CD4-positive, CD25-positive, alpha-beta regulatory T cell (primary cell): ENCODE results near the gene SLC28A1. TPM values are rescaled to one million over a fixed set of nuclear protein-coding genes. Genes with fewer than 3 reads are reported as not detected.
"Not testable (repeated sequence)": the region's sequence is repeated elsewhere in the genome, so short reads cannot be mapped to it uniquely, and the experiment has no call there.

Experiments
- ATAC-seq, 2 donors: fragments of 150-1000 bp; cut with Tn5 transposase; one replicate each; pipeline ENCODE4 v1.10.0; 2021; ENCODE audit warnings: low read depth in 2 of 2, moderate number of reproducible peaks in 2 of 2, moderate library complexity in 1 of 2
- DNase-seq, 3 donors: peaks; one replicate each; pipeline versions ENCODE4 v3.0.0 to v3.0.0-alpha.2; 2012 to 2022; ENCODE audit warnings: mixed read lengths in 1 of 3
- H3K27ac ChIP-seq: one replicate; pipeline ENCODE4 v1.7.0; 2013; ENCODE audit warnings: mild to moderate bottlenecking, low read length; ENCODE audit not compliant: insufficient read depth, poor library complexity, severe bottlenecking
- H3K27me3 ChIP-seq: one replicate; pipeline ENCODE4 v1.7.0; 2013; ENCODE audit warnings: low read length; ENCODE audit not compliant: control insufficient read depth, insufficient read depth
- H3K36me3 ChIP-seq: one replicate; pipeline ENCODE4 v1.7.0; 2013; ENCODE audit warnings: mild to moderate bottlenecking, low read length, moderate library complexity; ENCODE audit not compliant: control insufficient read depth, insufficient read depth
- H3K4me1 ChIP-seq: 2 replicates; pipeline ENCODE4 v1.7.0; 2013; ENCODE audit warnings: mild to moderate bottlenecking, low read length; ENCODE audit not compliant: insufficient read depth, control insufficient read depth, poor library complexity, severe bottlenecking
- H3K4me3 ChIP-seq: one replicate; pipeline ENCODE4 v1.7.0; 2013; ENCODE audit warnings: low read depth, mild to moderate bottlenecking, low read length, moderate library complexity
- H3K9me3 ChIP-seq, 2 experiments: 1 replicate in 1 of 2; 2 replicates in 1 of 2; pipeline ENCODE4 v1.7.0; 2013; ENCODE audit warnings: low read length in 2 of 2, mild to moderate bottlenecking in 1 of 2, moderate library complexity in 1 of 2; ENCODE audit not compliant: control insufficient read depth in 2 of 2
- H3K27ac Mint-ChIP-seq, 3 donors: one replicate each; pipeline ENCODE4 v1.8.0; 2020 to 2022; ENCODE audit warnings: mild to moderate bottlenecking in 3 of 3, mixed read lengths in 3 of 3, moderate library complexity in 2 of 3
- H3K27me3 Mint-ChIP-seq: one replicate; pipeline ENCODE4 v1.8.0; 2022; ENCODE audit warnings: mild to moderate bottlenecking, mixed read lengths
- H3K36me3 Mint-ChIP-seq: one replicate; pipeline ENCODE4 v1.8.0; 2020; ENCODE audit warnings: mixed read lengths
- H3K4me1 Mint-ChIP-seq, 4 donors: one replicate each; pipeline ENCODE4 v1.8.0; 2020 to 2022; ENCODE audit warnings: mixed read lengths in 4 of 4, mild to moderate bottlenecking in 1 of 4
- H3K4me3 Mint-ChIP-seq, 4 donors: one replicate each; pipeline ENCODE4 v1.8.0; 2020 to 2022; ENCODE audit warnings: mild to moderate bottlenecking in 4 of 4, mixed read lengths in 4 of 4, moderate library complexity in 3 of 4
- H3K9me3 Mint-ChIP-seq, 7 donors: one replicate each; pipeline ENCODE4 v1.8.0; 2020 to 2022; ENCODE audit warnings: mixed read lengths in 7 of 7, mild to moderate bottlenecking in 3 of 7, moderate library complexity in 2 of 7
- polyA plus RNA-seq, 4 donors: library from polyadenylated mRNA; unstranded; fragments of 300-500 nt; fragmentation: Illumina TruSeq; gene quantifications; one replicate each; pipeline ENCODE4 v1.2.3, GENCODE V29; 2021
- total RNA-seq: library from RNA; stranded (reverse); gene quantifications from one replicate; pipeline ENCODE4 v1.2.3, GENCODE V29; 2022

The SLC28A1 gene
- total and polyA plus RNA-seq, 5 donors from 2014 or later, result not detected

DNA sequence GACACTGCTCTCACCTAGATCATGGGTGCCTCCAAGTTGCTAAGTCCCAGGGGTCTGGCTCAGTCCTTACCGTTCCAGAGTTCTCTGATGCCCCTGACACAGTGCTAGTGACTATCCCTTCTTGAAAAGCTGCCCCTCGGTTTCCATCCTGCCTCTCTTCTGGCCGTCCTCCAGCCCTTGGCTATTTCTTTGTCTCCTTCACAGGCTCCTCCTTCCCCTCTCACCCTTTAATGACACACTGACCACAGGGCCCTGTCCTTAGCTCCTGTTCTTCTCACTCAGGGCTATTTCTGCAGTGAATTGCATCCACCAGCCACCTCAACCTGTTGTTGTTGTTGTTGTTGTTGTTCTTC, 31.1 kb downstream of the SLC28A1 start:
- no peaks in the 10 kb centered on the region for H3K4me1 ChIP-seq
- H3K27me3 ChIP-seq, result no peaks in the 10 kb centered on the region
- H3K4me3 ChIP-seq, result no peak overlapping the region
- no peaks in the 10 kb centered on the region for H3K27me3 Mint-ChIP-seq
- no peaks in the 10 kb centered on the region for H3K9me3 ChIP-seq
- no peak for ATAC-seq
- H3K4me1 Mint-ChIP-seq, result no peaks in the 10 kb centered on the region
- H3K27ac ChIP-seq, result no peak overlapping the region
- no peaks in the 10 kb centered on the region for H3K36me3 Mint-ChIP-seq
- DNase-seq, result no peak
- H3K9me3 Mint-ChIP-seq, result peaks cover 0 to 4% (median 0%) of the 10 kb centered on the region in 7 donors
- no peaks in the 10 kb centered on the region for H3K36me3 ChIP-seq
- H3K27ac Mint-ChIP-seq, result peak overlapping the region in 2 of 3 donors; percentile 64 to 86
- no peak overlapping the region for H3K4me3 Mint-ChIP-seq

DNA sequence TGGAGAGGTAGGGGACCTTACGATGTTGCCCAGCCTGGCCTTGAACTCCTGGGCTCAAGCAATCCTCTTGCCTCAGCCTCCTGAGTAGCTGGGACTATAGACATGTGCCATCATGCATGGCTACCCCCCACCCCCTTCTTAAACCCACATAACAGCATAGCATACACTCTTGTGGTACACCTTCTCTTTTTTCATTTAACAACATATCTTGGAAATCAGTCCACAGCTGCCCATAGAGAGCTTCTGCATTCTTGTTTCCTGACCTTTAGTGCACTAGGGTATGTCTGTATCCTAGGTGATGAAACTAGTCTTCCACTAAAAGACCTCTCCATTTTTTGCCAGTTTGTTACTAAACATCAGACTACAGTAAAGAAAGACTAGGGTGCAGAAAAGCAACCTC, 33.0 kb downstream of the SLC28A1 start:
- no peaks in the 10 kb centered on the region for H3K27me3 ChIP-seq
- no peaks in the 10 kb centered on the region for H3K36me3 ChIP-seq
- H3K27me3 Mint-ChIP-seq, result no peaks in the 10 kb centered on the region
- no peak overlapping the region for H3K4me3 ChIP-seq
- H3K9me3 ChIP-seq, result no peaks in the 10 kb centered on the region
- no peaks in the 10 kb centered on the region for H3K36me3 Mint-ChIP-seq
- peaks cover 0 to 3% (median 0%) of the 10 kb centered on the region in 7 donors for H3K9me3 Mint-ChIP-seq
- H3K4me1 Mint-ChIP-seq, result no peaks in the 10 kb centered on the region
- ATAC-seq (no peak), DNase-seq (no peak)
- no peak overlapping the region for H3K27ac Mint-ChIP-seq
- H3K4me3 Mint-ChIP-seq, result no peak overlapping the region
- no peak overlapping the region for H3K27ac ChIP-seq
- H3K4me1 ChIP-seq, result no peaks in the 10 kb centered on the region

DNA sequence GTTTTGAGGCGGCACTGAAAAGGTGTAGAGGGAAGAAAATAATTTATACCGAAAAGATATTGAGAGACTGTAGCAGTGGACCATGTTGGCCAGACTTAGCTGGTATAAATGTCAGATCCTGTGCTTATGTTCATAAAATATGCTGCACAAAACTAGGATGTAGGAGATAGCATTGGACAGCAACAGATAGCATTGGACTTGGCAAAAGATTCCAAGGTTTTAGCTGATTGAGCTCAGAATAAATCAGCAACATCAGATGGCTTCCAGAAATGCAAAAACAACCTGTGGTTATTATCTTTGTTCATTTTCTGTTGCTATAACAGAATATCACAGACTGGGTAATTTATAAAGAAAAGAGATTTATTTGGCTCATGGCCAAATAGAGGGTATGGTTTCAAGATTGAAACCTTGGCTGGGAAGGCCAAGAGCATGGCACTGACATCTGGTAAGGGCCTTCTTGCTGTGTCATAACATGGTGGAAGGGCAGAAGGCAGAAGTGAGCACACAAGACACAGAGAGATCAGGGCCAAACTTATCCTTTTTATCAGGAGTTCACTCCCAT, 34.7 kb downstream of the SLC28A1 start:
- no peak overlapping the region for H3K4me3 Mint-ChIP-seq
- H3K27ac Mint-ChIP-seq, result no peak overlapping the region
- Histone ChIP-seq H3K4me1 (no peaks in the 10 kb centered on the region), H3K9me3 (no peaks in the 10 kb centered on the region), H3K27me3 (no peaks in the 10 kb centered on the region), H3K4me3 (no peak overlapping the region), H3K36me3 (no peaks in the 10 kb centered on the region), H3K27ac (no peak overlapping the region)
- H3K36me3 Mint-ChIP-seq, result no peaks in the 10 kb centered on the region
- no peaks in the 10 kb centered on the region for H3K27me3 Mint-ChIP-seq
- ATAC-seq (no peak), DNase-seq (no peak)
- peaks cover 0 to 3% (median 0%) of the 10 kb centered on the region in 7 donors for H3K9me3 Mint-ChIP-seq
- no peaks in the 10 kb centered on the region for H3K4me1 Mint-ChIP-seq

DNA sequence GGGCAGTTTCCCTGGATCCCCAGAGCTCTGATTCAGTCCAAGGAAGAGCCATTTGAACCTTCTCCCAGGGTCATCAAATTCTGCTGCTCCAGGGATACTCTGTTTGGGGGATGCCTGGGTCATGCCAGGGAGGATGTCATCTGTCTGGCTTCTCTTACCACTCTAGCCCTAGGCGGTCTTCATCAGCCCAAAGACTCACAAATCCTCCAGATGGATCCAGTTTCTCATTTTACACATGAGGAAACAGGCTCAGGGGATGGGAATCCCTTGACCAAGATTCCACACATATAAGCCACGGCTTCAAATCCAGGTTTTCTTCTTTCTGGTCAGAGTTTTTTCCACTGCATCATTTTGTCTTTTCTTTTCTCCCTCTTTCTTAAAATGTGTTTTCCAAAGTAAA, 36.7 kb downstream of the SLC28A1 start:
- H3K9me3 ChIP-seq, result no peaks in the 10 kb centered on the region
- no peaks in the 10 kb centered on the region for H3K27me3 ChIP-seq
- Mint-ChIP-seq H3K27ac (no peak overlapping the region), H3K36me3 (no peaks in the 10 kb centered on the region), H3K4me3 (no peak overlapping the region), H3K27me3 (no peaks in the 10 kb centered on the region), H3K9me3 (no peaks in the 10 kb centered on the region), H3K4me1 (no peaks in the 10 kb centered on the region)
- ATAC-seq (no peak), DNase-seq (no peak)
- H3K36me3 ChIP-seq, result no peaks in the 10 kb centered on the region
- H3K27ac ChIP-seq, result no peak overlapping the region
- H3K4me3 ChIP-seq, result no peak overlapping the region
- no peaks in the 10 kb centered on the region for H3K4me1 ChIP-seq

DNA sequence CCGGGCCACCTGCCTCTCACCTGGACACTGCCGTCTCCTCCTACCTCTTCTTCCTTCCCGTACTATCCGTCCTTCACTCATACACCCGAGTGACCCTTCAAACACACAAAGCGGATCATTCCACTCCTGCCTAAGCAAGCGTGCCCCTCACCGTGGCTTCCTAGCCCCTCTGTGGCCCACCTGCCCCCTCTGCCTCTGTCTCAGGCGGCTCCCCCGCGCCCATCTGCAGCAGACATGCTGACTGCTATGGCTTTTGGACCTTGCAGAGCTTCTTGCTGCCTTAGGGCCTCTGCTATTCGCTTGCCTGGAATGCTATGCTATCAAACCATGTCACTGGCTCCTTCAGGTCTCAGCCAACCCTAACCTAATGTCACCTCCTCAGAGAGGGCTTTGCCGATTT, 38.1 kb downstream of the SLC28A1 start:
- no peak for ATAC-seq
- Histone ChIP-seq H3K9me3 (no peaks in the 10 kb centered on the region), H3K4me3 (no peak overlapping the region), H3K4me1 (no peaks in the 10 kb centered on the region), H3K27ac (no peak overlapping the region), H3K27me3 (no peaks in the 10 kb centered on the region), H3K36me3 (no peaks in the 10 kb centered on the region)
- no peak overlapping the region for H3K27ac Mint-ChIP-seq
- no peak overlapping the region for H3K4me3 Mint-ChIP-seq
- DNase-seq, result no peak
- H3K27me3 Mint-ChIP-seq, result no peaks in the 10 kb centered on the region
- no peaks in the 10 kb centered on the region for H3K36me3 Mint-ChIP-seq
- H3K9me3 Mint-ChIP-seq, result no peaks in the 10 kb centered on the region
- H3K4me1 Mint-ChIP-seq, result no peaks in the 10 kb centered on the region

DNA sequence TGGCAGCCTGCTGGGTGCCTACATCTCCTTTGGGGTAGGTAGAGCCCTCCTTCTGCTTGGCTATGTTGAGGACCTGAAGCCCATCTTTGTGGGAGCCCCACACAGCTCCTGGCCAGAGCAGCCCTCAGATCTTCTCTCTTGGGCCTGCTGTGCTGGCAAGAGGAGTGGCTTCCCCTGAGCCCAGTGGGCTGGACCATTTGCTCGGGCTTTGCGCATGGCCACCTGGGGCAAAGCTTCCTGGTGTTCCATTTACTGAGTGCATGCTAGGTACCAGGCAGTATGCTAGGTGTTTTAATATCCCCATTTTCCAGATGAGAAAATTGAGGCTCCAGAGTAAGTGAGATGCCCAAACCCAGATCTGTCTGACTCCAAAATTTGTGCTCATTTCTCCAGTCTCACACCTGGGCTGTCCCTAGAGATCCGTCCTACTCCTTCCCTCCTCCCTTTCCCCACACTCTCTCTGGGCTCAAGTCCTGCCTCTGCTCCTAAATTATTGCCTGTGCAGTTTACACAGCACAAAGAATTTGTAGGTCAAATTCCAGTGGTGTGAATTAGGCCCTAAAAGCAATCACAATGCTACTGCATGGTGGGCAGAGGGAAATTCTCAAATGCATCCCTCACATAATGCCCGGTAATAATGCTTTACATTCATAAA, 39.7 kb downstream of the SLC28A1 start:
- ATAC-seq (no peak), DNase-seq (no peak)
- no peaks in the 10 kb centered on the region for H3K9me3 Mint-ChIP-seq
- no peak overlapping the region for H3K27ac ChIP-seq
- H3K36me3 Mint-ChIP-seq, result no peaks in the 10 kb centered on the region
- no peaks in the 10 kb centered on the region for H3K27me3 Mint-ChIP-seq
- no peak overlapping the region for H3K27ac Mint-ChIP-seq
- H3K27me3 ChIP-seq, result no peaks in the 10 kb centered on the region
- no peaks in the 10 kb centered on the region for H3K9me3 ChIP-seq
- H3K4me3 ChIP-seq, result no peak overlapping the region
- H3K4me1 ChIP-seq, result no peaks in the 10 kb centered on the region
- H3K4me1 Mint-ChIP-seq, result peaks cover 0 to 5% (median 2%) of the 10 kb centered on the region in 4 donors
- no peak overlapping the region for H3K4me3 Mint-ChIP-seq
- H3K36me3 ChIP-seq, result no peaks in the 10 kb centered on the region

DNA sequence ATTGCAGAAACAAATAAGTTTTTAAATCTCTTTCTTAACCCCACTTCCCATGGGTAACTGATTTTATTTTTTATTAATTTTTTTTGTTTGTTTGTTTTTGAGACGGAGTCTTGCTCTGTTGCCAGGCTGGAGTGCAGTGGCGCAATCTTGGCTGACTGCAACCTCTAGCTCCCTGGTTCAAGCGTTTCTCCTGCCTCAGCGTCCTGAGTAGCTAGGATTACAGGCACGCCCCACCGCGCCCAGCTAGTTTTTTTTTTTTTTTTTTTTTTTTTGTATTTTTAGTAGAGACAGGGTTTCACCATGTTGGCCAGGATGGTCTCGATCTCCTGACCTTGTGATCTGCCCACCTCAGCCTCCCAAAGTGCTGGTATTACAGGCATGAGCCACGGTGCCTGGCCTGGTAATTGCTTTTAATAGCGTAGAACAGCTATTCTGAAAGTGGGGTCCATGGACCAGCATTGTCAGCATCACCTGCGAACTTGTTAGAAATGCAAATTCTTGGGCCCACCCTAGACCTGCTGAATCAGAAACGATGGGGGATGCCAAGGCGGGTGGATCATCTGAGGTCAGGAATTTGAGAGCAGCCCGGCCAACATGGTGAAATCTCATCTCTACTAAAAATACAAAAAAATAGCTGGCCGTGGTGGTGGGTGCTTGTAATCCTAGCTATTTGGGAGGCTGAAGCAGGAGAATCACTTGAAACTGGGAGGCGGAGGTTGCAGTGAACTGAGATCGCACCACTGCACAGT, 40.5 kb downstream of the SLC28A1 start:
- not testable (repeated sequence) for H3K27ac Mint-ChIP-seq, ATAC-seq, H3K27me3 ChIP-seq, H3K9me3 Mint-ChIP-seq, DNase-seq, H3K27me3 Mint-ChIP-seq, H3K36me3 Mint-ChIP-seq, H3K36me3 ChIP-seq, H3K27ac ChIP-seq, H3K4me1 Mint-ChIP-seq, H3K4me3 ChIP-seq, H3K9me3 ChIP-seq, H3K4me1 ChIP-seq, H3K4me3 Mint-ChIP-seq

DNA sequence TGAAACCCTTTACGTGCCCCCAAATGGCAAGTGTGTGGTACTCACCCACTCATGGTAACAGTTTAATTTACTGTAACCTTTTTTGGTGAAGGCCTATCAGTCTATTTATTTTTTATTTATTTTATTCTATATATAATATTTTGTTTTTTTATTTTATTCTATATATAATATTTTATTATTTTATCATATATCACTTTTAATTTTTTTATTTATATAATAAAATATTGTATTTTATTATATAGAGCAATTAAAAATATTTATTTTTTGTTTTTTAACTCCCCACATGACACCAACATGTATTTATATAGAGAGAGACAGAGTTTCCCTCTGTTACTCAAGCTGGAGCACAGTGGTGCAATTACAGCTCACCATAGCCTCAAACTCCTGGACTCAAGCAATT, 41.4 kb downstream of the SLC28A1 start:
- no peak for ATAC-seq
- no peaks in the 10 kb centered on the region for H3K4me1 ChIP-seq
- no peak overlapping the region for H3K27ac ChIP-seq
- DNase-seq, result no peak
- no peaks in the 10 kb centered on the region for H3K27me3 Mint-ChIP-seq
- no peaks in the 10 kb centered on the region for H3K36me3 Mint-ChIP-seq
- no peaks in the 10 kb centered on the region for H3K9me3 Mint-ChIP-seq
- H3K4me1 Mint-ChIP-seq, result peaks cover 0 to 5% (median 2%) of the 10 kb centered on the region in 4 donors
- no peak overlapping the region for H3K4me3 Mint-ChIP-seq
- H3K9me3 ChIP-seq, result no peaks in the 10 kb centered on the region
- no peaks in the 10 kb centered on the region for H3K36me3 ChIP-seq
- no peaks in the 10 kb centered on the region for H3K27me3 ChIP-seq
- no peak overlapping the region for H3K4me3 ChIP-seq
- peak overlapping the region in 1 of 3 donors; percentile 7 for H3K27ac Mint-ChIP-seq
